ENCODE measurements around the gene C2CD4D. TPM values are rescaled to one million over a fixed set of nuclear protein-coding genes. Genes with fewer than 3 reads are reported as not detected.

C2CD4D gene
- total RNA-seq, 1 donor from 2014 or later, result 1.3 TPM

- H3K4me3 Mint-ChIP-seq (ENCODE audit: low read depth), result no peak overlapping the region
- no peak overlapping the region for H3K27ac Mint-ChIP-seq
- no peak for TF ChIP-seq CTCF (IDR thresholded peaks at IDR 0.05; ENCODE audit: unreplicated experiment)
- no peaks in the 10 kb centered on the region for H3K4me1 Mint-ChIP-seq (ENCODE audit: low read depth)
- H3K9me3 Mint-ChIP-seq (ENCODE audit: low read depth), result no peaks in the 10 kb centered on the region
- H3K36me3 Mint-ChIP-seq (ENCODE audit: insufficient read depth), result no peaks in the 10 kb centered on the region
- DNase-seq (ENCODE audit: low spot score, unreplicated experiment), result no peak
- H3K27me3 Mint-ChIP-seq, result peaks cover 18% of the 10 kb centered on the region
These were observed 9.5 kb upstream of the C2CD4D start for GRCh38 chr1:151849126-151849525.

DNA sequence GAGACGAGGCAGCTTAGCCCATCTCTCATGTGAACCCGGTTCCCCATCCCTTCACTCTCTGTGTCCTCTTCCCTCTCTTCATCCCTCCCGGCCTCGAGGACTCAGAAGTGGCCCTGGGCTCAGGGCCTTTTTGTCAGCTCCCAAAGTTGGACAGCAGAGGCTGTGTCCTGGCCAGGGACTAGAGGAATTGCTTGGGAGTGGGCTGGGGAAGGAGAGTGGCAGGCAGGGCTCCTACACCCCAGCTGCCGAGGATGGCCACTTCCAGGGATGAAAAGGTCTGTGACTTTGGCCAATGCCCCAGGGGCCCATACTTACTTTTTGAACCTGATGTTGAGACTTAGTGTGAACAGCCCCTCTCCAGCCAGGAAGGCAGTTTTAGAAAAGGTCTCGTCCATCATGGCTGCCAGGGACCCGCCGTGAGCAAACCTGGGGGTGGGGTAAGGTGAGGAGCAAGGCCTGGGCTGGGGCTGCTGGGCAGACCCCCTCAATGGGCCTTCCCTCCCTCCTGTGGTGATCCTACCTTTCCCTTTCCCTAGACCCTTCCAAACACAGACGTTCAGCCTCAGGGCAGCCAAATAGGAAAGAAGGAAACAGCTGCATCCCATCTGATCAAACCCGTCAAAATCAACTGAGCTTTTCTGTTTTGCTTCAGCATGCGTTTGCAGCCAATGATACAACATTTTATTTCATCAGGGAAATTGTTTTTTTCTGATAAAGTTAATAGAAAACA, 8.4 kb upstream of the C2CD4D start:
- H3K4me1 Mint-ChIP-seq (ENCODE audit: low read depth), result no peaks in the 10 kb centered on the region
- H3K27me3 Mint-ChIP-seq, result peaks cover 18% of the 10 kb centered on the region
- no peaks in the 10 kb centered on the region for H3K36me3 Mint-ChIP-seq (ENCODE audit: insufficient read depth)
- H3K4me3 Mint-ChIP-seq (ENCODE audit: low read depth), result no peak overlapping the region
- TF ChIP-seq CTCF (IDR thresholded peaks at IDR 0.05; ENCODE audit: unreplicated experiment), result no peak
- no peaks in the 10 kb centered on the region for H3K9me3 Mint-ChIP-seq (ENCODE audit: low read depth)
- DNase-seq (ENCODE audit: low spot score, unreplicated experiment), result no peak
- H3K27ac Mint-ChIP-seq, result no peak overlapping the region

DNA sequence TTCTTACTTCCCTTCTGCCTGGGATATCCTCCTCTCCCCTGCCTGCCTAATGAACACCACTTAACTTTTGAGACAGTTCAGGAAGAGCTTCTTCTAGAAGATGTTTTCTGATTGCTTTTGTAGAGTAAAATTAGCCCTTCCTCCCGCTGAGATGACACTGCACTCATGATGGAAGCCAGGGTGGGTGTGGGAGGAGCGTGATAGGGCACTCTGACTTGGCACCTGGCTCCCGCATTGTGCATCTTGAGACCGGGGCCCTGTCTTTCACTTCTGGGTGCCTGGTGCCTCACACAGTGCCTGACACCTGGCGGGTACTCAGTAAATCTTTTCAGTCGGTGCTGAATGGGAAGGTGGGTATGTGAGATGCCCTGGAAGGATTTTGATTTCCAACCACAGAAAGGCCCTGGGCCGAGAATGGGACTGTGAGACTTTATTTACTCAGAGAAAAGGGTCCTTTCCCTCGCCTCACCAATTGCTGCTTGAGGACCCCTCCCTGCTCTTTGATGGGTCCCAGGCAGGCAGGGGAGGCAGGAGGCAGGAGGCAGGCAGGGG, 7.1 kb upstream of the C2CD4D start:
- TF ChIP-seq CTCF (IDR thresholded peaks at IDR 0.05; ENCODE audit: unreplicated experiment), result no peak
- H3K36me3 Mint-ChIP-seq (ENCODE audit: insufficient read depth), result no peaks in the 10 kb centered on the region
- no peaks in the 10 kb centered on the region for H3K9me3 Mint-ChIP-seq (ENCODE audit: low read depth)
- no peak overlapping the region for H3K27ac Mint-ChIP-seq
- H3K27me3 Mint-ChIP-seq, result peaks cover 17% of the 10 kb centered on the region
- peaks cover under 1% of the 10 kb centered on the region for H3K4me1 Mint-ChIP-seq (ENCODE audit: low read depth)
- no peak overlapping the region for H3K4me3 Mint-ChIP-seq (ENCODE audit: low read depth)
- DNase-seq (ENCODE audit: low spot score, unreplicated experiment), result no peak

- no peak overlapping the region for H3K4me3 Mint-ChIP-seq (ENCODE audit: low read depth)
- TF ChIP-seq CTCF (IDR thresholded peaks at IDR 0.05; ENCODE audit: unreplicated experiment), result no peak
- H3K9me3 Mint-ChIP-seq (ENCODE audit: low read depth), result no peaks in the 10 kb centered on the region
- peaks cover 12% of the 10 kb centered on the region for H3K27me3 Mint-ChIP-seq
- no peak for DNase-seq (ENCODE audit: low spot score, unreplicated experiment)
- no peak overlapping the region for H3K27ac Mint-ChIP-seq
- H3K36me3 Mint-ChIP-seq (ENCODE audit: insufficient read depth), result no peaks in the 10 kb centered on the region
- peaks cover 3% of the 10 kb centered on the region for H3K4me1 Mint-ChIP-seq (ENCODE audit: low read depth)
These were observed 6.5 kb upstream of the C2CD4D start for GRCh38 chr1:151846062-151846568.

DNA sequence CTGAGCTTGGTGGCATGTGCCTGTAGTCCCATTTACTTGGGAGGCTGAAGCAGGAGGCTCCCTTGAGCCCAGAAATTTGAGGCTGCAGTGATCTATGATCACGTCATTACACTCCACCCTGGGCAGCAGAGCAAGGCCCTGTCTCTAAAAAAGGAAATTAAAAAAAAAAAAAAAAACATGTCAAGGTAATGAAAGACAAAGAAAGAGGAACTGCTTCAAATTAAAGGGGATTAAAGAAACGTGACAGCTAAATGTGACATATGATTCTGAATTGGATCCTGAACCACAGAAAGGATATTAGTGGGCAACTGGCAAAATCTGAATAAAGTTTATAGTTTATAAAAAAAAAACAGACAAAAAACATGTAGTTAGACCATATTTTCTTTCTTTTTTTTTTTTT, 3.8 kb upstream of the C2CD4D start:
- Mint-ChIP-seq H3K27me3 (peaks cover 21% of the 10 kb centered on the region), H3K9me3 (ENCODE audit: low read depth) (no peaks in the 10 kb centered on the region), H3K27ac (no peak overlapping the region), H3K4me1 (ENCODE audit: low read depth) (peaks cover 12% of the 10 kb centered on the region), H3K36me3 (ENCODE audit: insufficient read depth) (no peaks in the 10 kb centered on the region), H3K4me3 (ENCODE audit: low read depth) (no peak overlapping the region)
- no peak for DNase-seq (ENCODE audit: low spot score, unreplicated experiment)
- no peak for TF ChIP-seq CTCF (IDR thresholded peaks at IDR 0.05; ENCODE audit: unreplicated experiment)
